ENCODE measurements around the gene CHPF. TPM values are rescaled to one million over a fixed set of nuclear protein-coding genes. Genes with fewer than 3 reads are reported as not detected.

The CHPF gene
- total RNA-seq, 1 donor from 2014 or later, result 151 TPM

DNA sequence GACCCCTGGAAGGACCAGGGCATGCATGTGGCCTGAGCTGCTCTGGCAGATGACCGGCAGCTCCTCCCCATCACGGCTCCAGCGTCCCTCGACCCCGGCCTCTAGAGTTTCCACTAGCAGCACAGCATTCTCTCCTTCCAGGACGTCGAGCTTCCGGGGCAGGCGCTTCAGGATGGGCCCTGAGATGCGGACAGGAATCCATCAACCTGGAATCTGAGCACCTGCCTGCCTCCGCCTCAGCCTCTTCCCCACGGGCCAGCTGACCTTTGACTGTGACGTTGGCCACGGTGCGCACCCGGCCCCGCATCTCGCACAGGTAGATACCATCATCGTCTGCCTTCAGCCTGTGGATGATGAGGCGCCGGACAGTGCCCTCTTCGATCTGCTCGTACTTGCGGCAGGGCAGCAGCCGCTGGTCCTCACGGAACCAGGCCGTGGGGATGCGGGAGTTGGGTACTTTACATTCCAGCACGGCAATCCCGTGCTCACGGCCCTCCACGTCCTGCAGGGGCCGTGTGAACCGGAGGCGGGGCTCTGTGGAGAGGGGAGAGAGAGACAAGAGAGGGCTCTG, 24.3 kb upstream of the CHPF start:
- FAIRE-seq, result no peak
- H3K27me3 Mint-ChIP-seq (ENCODE audit: low read depth, unreplicated experiment), result no peaks in the 10 kb centered on the region
- H3K4me3 Mint-ChIP-seq (ENCODE audit: unreplicated experiment), result no peak overlapping the region

DNA sequence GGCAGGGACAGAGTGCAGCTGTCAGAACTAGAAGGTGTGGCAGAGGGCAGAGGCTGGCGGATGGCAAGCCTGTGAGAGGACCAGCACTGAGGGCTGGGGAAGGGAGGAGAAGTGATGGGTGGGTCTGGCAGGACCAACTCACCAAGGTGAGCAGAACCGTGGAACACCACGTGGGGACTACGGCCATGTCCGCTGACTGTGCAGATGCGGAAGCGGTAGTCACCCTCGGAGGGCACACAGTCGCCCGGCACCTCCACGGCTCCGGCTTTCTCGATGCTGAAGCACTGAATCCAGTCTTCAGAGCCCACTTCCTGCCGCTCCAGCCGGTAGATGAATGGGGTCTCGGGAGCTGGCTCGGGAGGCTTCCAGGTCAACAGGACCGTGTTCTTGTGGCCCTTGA, 23.5 kb upstream of the CHPF start:
- no peaks in the 10 kb centered on the region for H3K27me3 ChIP-seq (ENCODE audit: insufficient read depth, low read length)
- peaks cover 10% of the 10 kb centered on the region for H3K79me2 ChIP-seq (ENCODE audit: insufficient read depth, low read length)
- peaks cover 8% of the 10 kb centered on the region for H3K36me3 ChIP-seq (ENCODE audit: insufficient read depth, low read length)
- Mint-ChIP-seq H3K36me3 (ENCODE audit: low read depth, unreplicated experiment) (peaks cover 35% of the 10 kb centered on the region), H3K9me3 (ENCODE audit: unreplicated experiment) (no peaks in the 10 kb centered on the region), H3K4me1 (ENCODE audit: low read depth, unreplicated experiment) (peaks cover 4% of the 10 kb centered on the region), H3K27ac (ENCODE audit: unreplicated experiment) (no peak overlapping the region), H3K4me3 (ENCODE audit: unreplicated experiment) (no peak overlapping the region), H3K27me3 (ENCODE audit: low read depth, unreplicated experiment) (no peaks in the 10 kb centered on the region)
- H3K4me2 ChIP-seq (ENCODE audit: low read length), result no peak overlapping the region
- no peak for DNase-seq (ENCODE audit: low read depth)
- H3K4me1 ChIP-seq (ENCODE audit: insufficient read depth, low read length), result peaks cover 15% of the 10 kb centered on the region
- no peak overlapping the region for H2AFZ ChIP-seq (ENCODE audit: low read depth, low read length)
- H3K9ac ChIP-seq (ENCODE audit: low read length), result no peak overlapping the region
- no peak for FAIRE-seq
- no peak overlapping the region for H3K27ac ChIP-seq (ENCODE audit: low read depth, low read length)
- H3K9me3 ChIP-seq (ENCODE audit: insufficient read depth, low read depth, low read length), result no peaks in the 10 kb centered on the region
- H4K20me1 ChIP-seq (ENCODE audit: insufficient read depth, low read length), result peaks cover 29% of the 10 kb centered on the region
- no peak for TF ChIP-seq EZH2 (IDR thresholded peaks at IDR 0.05; ENCODE audit: insufficient read depth, low read length)
- TF ChIP-seq, protein P1, sequence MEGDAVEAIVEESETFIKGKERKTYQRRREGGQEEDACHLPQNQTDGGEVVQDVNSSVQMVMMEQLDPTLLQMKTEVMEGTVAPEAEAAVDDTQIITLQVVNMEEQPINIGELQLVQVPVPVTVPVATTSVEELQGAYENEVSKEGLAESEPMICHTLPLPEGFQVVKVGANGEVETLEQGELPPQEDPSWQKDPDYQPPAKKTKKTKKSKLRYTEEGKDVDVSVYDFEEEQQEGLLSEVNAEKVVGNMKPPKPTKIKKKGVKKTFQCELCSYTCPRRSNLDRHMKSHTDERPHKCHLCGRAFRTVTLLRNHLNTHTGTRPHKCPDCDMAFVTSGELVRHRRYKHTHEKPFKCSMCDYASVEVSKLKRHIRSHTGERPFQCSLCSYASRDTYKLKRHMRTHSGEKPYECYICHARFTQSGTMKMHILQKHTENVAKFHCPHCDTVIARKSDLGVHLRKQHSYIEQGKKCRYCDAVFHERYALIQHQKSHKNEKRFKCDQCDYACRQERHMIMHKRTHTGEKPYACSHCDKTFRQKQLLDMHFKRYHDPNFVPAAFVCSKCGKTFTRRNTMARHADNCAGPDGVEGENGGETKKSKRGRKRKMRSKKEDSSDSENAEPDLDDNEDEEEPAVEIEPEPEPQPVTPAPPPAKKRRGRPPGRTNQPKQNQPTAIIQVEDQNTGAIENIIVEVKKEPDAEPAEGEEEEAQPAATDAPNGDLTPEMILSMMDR (IDR thresholded peaks at IDR 0.05; ENCODE audit: insufficient read depth, low read depth, low read length), result no peak
- H3K4me3 ChIP-seq (ENCODE audit: insufficient read depth, low read depth, low read length), result no peak overlapping the region

More for the DNA sequence above, 24.3 kb upstream of the CHPF start:
- no peak for DNase-seq (ENCODE audit: low read depth)
- Histone ChIP-seq H3K9ac (ENCODE audit: low read length) (no peak overlapping the region), H3K4me2 (ENCODE audit: low read length) (no peak overlapping the region), H2AFZ (ENCODE audit: low read depth, low read length) (no peak overlapping the region), H3K79me2 (ENCODE audit: insufficient read depth, low read length) (peaks cover 10% of the 10 kb centered on the region), H3K9me3 (ENCODE audit: insufficient read depth, low read depth, low read length) (no peaks in the 10 kb centered on the region), H3K4me3 (ENCODE audit: insufficient read depth, low read depth, low read length) (no peak overlapping the region), H4K20me1 (ENCODE audit: insufficient read depth, low read length) (peaks cover 29% of the 10 kb centered on the region), H3K36me3 (ENCODE audit: insufficient read depth, low read length) (peaks cover 8% of the 10 kb centered on the region), H3K27ac (ENCODE audit: low read depth, low read length) (no peak overlapping the region), H3K27me3 (ENCODE audit: insufficient read depth, low read length) (no peaks in the 10 kb centered on the region), H3K4me1 (ENCODE audit: insufficient read depth, low read length) (peaks cover 15% of the 10 kb centered on the region)
- Mint-ChIP-seq H3K27ac (ENCODE audit: unreplicated experiment) (no peak overlapping the region), H3K4me1 (ENCODE audit: low read depth, unreplicated experiment) (peaks cover 4% of the 10 kb centered on the region), H3K9me3 (ENCODE audit: unreplicated experiment) (no peaks in the 10 kb centered on the region), H3K36me3 (ENCODE audit: low read depth, unreplicated experiment) (peaks cover 32% of the 10 kb centered on the region)
- TF ChIP-seq, protein P1 (IDR thresholded peaks at IDR 0.05; ENCODE audit: insufficient read depth, low read depth, low read length), result no peak
- TF ChIP-seq EZH2 (IDR thresholded peaks at IDR 0.05; ENCODE audit: insufficient read depth, low read length), result no peak

DNA sequence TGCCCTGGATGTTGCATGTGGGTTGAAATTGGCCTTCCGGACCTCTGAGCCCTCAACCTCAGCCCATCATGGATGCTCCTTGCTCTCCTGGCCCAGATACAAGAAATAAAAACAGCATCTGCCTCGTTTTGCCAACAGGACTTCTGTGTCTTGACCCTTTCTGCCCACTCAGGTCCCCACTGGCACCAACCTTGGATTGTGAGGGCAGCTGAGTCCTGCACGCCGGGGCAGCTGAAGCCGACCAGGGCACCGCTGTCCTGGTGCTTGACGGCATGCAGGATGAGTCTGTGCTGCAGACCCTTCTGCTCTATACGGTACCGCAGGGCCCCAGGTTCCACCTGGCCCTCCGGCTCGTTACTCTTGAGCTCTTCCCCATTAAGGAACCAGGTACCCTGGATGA, 23.0 kb upstream of the CHPF start:
- peaks cover under 1% of the 10 kb centered on the region for H3K4me1 Mint-ChIP-seq (ENCODE audit: low read depth, unreplicated experiment)
- FAIRE-seq (no peak), DNase-seq (ENCODE audit: low read depth) (no peak)
- no peak for TF ChIP-seq EZH2 (IDR thresholded peaks at IDR 0.05; ENCODE audit: insufficient read depth, low read length)
- TF ChIP-seq, protein P1 (IDR thresholded peaks at IDR 0.05; ENCODE audit: insufficient read depth, low read depth, low read length), result no peak
- H3K27me3 ChIP-seq (ENCODE audit: insufficient read depth, low read length), result no peaks in the 10 kb centered on the region
- H3K27ac ChIP-seq (ENCODE audit: low read depth, low read length), result no peak overlapping the region
- H3K4me1 ChIP-seq (ENCODE audit: insufficient read depth, low read length), result peaks cover 10% of the 10 kb centered on the region
- H3K4me3 Mint-ChIP-seq (ENCODE audit: unreplicated experiment), result no peak overlapping the region
- H3K27ac Mint-ChIP-seq (ENCODE audit: unreplicated experiment), result no peak overlapping the region
- no peak overlapping the region for H3K4me2 ChIP-seq (ENCODE audit: low read length)
- no peak overlapping the region for H3K9ac ChIP-seq (ENCODE audit: low read length)
- no peaks in the 10 kb centered on the region for H3K9me3 ChIP-seq (ENCODE audit: insufficient read depth, low read depth, low read length)
- peaks cover 29% of the 10 kb centered on the region for H4K20me1 ChIP-seq (ENCODE audit: insufficient read depth, low read length)
- no peaks in the 10 kb centered on the region for H3K27me3 Mint-ChIP-seq (ENCODE audit: low read depth, unreplicated experiment)
- H3K9me3 Mint-ChIP-seq (ENCODE audit: unreplicated experiment), result no peaks in the 10 kb centered on the region
- H3K36me3 Mint-ChIP-seq (ENCODE audit: low read depth, unreplicated experiment), result peaks cover 35% of the 10 kb centered on the region
- H2AFZ ChIP-seq (ENCODE audit: low read depth, low read length), result no peak overlapping the region
- no peak overlapping the region for H3K4me3 ChIP-seq (ENCODE audit: insufficient read depth, low read depth, low read length)
- peaks cover 8% of the 10 kb centered on the region for H3K36me3 ChIP-seq (ENCODE audit: insufficient read depth, low read length)
- H3K79me2 ChIP-seq (ENCODE audit: insufficient read depth, low read length), result peaks cover 10% of the 10 kb centered on the region

Data from astrocyte (in vitro differentiated cells and primary cell).